ENCODE measurements around the gene TBC1D20.
"Not testable (repeated sequence)": the region's sequence is repeated elsewhere in the genome, so short reads cannot be mapped to it uniquely, and the experiment has no call there.

Gene TBC1D20

GRCh38 chr20:454951-455350, 7.4 kb downstream of the TBC1D20 start:
- H3K27ac ChIP-seq, result peak overlapping the region; percentile 49
- TF ChIP-seq CTCF (conservative IDR thresholded peaks at IDR 0.05), result no peak

GRCh38 chr20:452021-452420, 10.3 kb downstream of the TBC1D20 start:
- H3K27ac ChIP-seq, result not testable (repeated sequence)

- H3K27ac ChIP-seq, result peak overlapping the region; percentile 12
- no peak for TF ChIP-seq CTCF (conservative IDR thresholded peaks at IDR 0.05)
Observed at GRCh38 chr20:445514-446336, 16.6 kb downstream of the TBC1D20 start.

- peak overlapping the region; percentile 12; the same call in 1 of the 2 replicates for H3K27ac ChIP-seq
- TF ChIP-seq CTCF (conservative IDR thresholded peaks at IDR 0.05), result no peak
Observed at GRCh38 chr20:444862-445426, 17.4 kb downstream of the TBC1D20 start.

GRCh38 chr20:444117-444516, 18.2 kb downstream of the TBC1D20 start:
- H3K27ac ChIP-seq, result no peak overlapping the region

GRCh38 chr20:443223-443775, 19.0 kb downstream of the TBC1D20 start:
- no peak for TF ChIP-seq CTCF (conservative IDR thresholded peaks at IDR 0.05)
- H3K27ac ChIP-seq, result no peak overlapping the region

More at GRCh38 chr20:444117-444516, 18.2 kb downstream of the TBC1D20 start:
- no peak for TF ChIP-seq CTCF (conservative IDR thresholded peaks at IDR 0.05)

GRCh38 chr20:440636-441035, 21.7 kb downstream of the TBC1D20 start:
- no peak for TF ChIP-seq CTCF (conservative IDR thresholded peaks at IDR 0.05)
- H3K27ac ChIP-seq, result no peak overlapping the region

GRCh38 chr20:440148-440547, 22.2 kb downstream of the TBC1D20 start:
- H3K27ac ChIP-seq, result no peak overlapping the region
- TF ChIP-seq CTCF (conservative IDR thresholded peaks at IDR 0.05), result no peak
